MM.1S (cell line): Measurements from ENCODE around the gene BABAM1.

Source experiments
- CTCF ChIP-seq: fragments of 300-600 bp; sonication (generic); IDR thresholded peaks from 2 replicates; pipeline ENCODE4 v1.5.1; 2016; ENCODE audit warnings: antibody characterized with exemption, low read length, mixed read lengths
- EZH2 ChIP-seq: fragments of 300-600 bp; sonication (generic); optimal IDR thresholded peaks from 2 replicates; pipeline ENCODE3; 2017; ENCODE audit warnings: low read depth, mild to moderate bottlenecking, antibody characterized with exemption, low read length, mixed read lengths

GRCh38 chr19:17240826-17241399 lies 26.3 kb upstream of the BABAM1 start:
- TF ChIP-seq CTCF (no peak), EZH2 (no peak)
